Loucy (cell line): ENCODE measurements around the gene SH3RF3.

Experiments used
- H2AFZ ChIP-seq: fragments of 200-600 bp; sonication (generic); 2 replicates; pipeline ENCODE4 v1.6.0; 2016; ENCODE audit warnings: antibody characterized with exemption, mild to moderate bottlenecking, low read length, moderate library complexity
- H3F3A ChIP-seq: fragments of 200-600 bp; 2 replicates; pipeline ENCODE4 v1.6.0; 2016; ENCODE audit warnings: antibody characterized with exemption, low read depth, mild to moderate bottlenecking
- H3K27me3 ChIP-seq: fragments of 200-600 bp; sonication (generic); 2 replicates; pipeline ENCODE4 v1.6.1; 2014; ENCODE audit warnings: low read length, mild to moderate bottlenecking; ENCODE audit not compliant: insufficient read depth, poor library complexity, severe bottlenecking
- H3K36me3 ChIP-seq: fragments of 200-600 bp; sonication (generic); 2 replicates; pipeline ENCODE4 v1.6.1; 2016; ENCODE audit warnings: low read length; ENCODE audit not compliant: insufficient read depth
- H3K4me1 ChIP-seq: fragments of 200-600 bp; sonication (generic); 2 replicates; pipeline ENCODE4 v1.5.1; 2014; ENCODE audit warnings: low read length, mild to moderate bottlenecking; ENCODE audit not compliant: insufficient read depth, poor library complexity, severe bottlenecking
- H3K4me2 ChIP-seq: fragments of 200-600 bp; sonication (generic); 2 replicates; pipeline ENCODE4 v1.6.0; 2014; ENCODE audit warnings: antibody characterized with exemption, low read length, low read depth, mild to moderate bottlenecking; ENCODE audit not compliant: poor library complexity, severe bottlenecking
- H3K4me3 ChIP-seq: fragments of 200-600 bp; sonication (generic); 2 replicates; pipeline ENCODE4 v1.5.1; 2014; ENCODE audit warnings: low read length, mild to moderate bottlenecking, mixed read lengths; ENCODE audit not compliant: poor library complexity, severe bottlenecking
- H3K79me2 ChIP-seq: fragments of 200-600 bp; sonication (generic); 2 replicates; pipeline ENCODE4 v1.6.1; 2014; ENCODE audit warnings: low read length; ENCODE audit not compliant: insufficient read depth
- H3K9ac ChIP-seq: fragments of 200-600 bp; sonication (generic); 2 replicates; pipeline ENCODE4 v1.6.0; 2014; ENCODE audit warnings: mild to moderate bottlenecking, low read depth, low read length, moderate library complexity; ENCODE audit not compliant: poor library complexity, severe bottlenecking
- H3K9me2 ChIP-seq: fragments of 200-600 bp; sonication (generic); replicated peaks from 2 replicates; pipeline ENCODE4 v1.6.1; 2016; ENCODE audit warnings: low read depth, low read length, mixed read lengths
- H3K9me3 ChIP-seq: fragments of 200-600 bp; sonication (generic); 2 replicates; pipeline ENCODE4 v1.6.1; 2014; ENCODE audit warnings: mild to moderate bottlenecking, antibody characterized with exemption, low read length, low read depth; ENCODE audit not compliant: insufficient read depth
- H4K20me1 ChIP-seq: fragments of 200-600 bp; sonication (generic); 2 replicates; pipeline ENCODE4 v1.6.0; 2014; ENCODE audit warnings: antibody characterized with exemption, low read length, mild to moderate bottlenecking; ENCODE audit not compliant: insufficient read depth, poor library complexity, severe bottlenecking
- EZH2phosphoT487 ChIP-seq: fragments of 200-600 bp; IDR thresholded peaks from 2 replicates; pipeline ENCODE4 v1.6.1; 2018; ENCODE audit warnings: antibody characterized with exemption, mild to moderate bottlenecking, moderate library complexity, borderline replicate concordance
- TF ChIP-seq, protein P1 (sequence below): fragments of 200-600 bp; sonication (generic); conservative IDR thresholded peaks from 2 replicates; pipeline ENCODE4 v1.5.1; 2014; ENCODE audit warnings: mild to moderate bottlenecking, antibody characterized with exemption, low read length

The SH3RF3 gene

DNA sequence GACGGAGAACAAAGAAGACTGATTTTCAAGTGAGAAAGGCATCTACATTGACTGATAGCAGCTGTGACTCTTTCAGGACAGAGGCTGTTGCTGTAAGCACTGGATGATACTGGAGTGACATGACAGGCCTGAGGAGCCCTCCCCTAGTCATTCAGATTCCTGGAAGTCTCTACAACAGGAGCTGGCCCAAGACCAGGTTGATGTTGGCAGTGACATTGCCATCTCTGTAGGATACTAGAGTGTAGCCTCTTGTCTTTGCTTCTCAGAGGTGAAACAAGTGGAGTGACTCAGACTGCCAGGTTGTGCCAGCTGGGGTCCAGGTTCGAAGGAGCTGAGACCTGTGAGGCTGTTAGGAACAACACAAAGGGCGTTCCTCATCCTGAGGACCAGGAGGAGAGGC is 44.7 kb upstream of the SH3RF3 start:
- no peak overlapping the region for H3K9ac ChIP-seq
- no peaks in the 10 kb centered on the region for H3K9me2 ChIP-seq
- H2AFZ ChIP-seq, result no peak overlapping the region
- no peaks in the 10 kb centered on the region for H3K27me3 ChIP-seq
- TF ChIP-seq EZH2phosphoT487, result no peak
- TF ChIP-seq, protein P1, sequence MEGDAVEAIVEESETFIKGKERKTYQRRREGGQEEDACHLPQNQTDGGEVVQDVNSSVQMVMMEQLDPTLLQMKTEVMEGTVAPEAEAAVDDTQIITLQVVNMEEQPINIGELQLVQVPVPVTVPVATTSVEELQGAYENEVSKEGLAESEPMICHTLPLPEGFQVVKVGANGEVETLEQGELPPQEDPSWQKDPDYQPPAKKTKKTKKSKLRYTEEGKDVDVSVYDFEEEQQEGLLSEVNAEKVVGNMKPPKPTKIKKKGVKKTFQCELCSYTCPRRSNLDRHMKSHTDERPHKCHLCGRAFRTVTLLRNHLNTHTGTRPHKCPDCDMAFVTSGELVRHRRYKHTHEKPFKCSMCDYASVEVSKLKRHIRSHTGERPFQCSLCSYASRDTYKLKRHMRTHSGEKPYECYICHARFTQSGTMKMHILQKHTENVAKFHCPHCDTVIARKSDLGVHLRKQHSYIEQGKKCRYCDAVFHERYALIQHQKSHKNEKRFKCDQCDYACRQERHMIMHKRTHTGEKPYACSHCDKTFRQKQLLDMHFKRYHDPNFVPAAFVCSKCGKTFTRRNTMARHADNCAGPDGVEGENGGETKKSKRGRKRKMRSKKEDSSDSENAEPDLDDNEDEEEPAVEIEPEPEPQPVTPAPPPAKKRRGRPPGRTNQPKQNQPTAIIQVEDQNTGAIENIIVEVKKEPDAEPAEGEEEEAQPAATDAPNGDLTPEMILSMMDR, result no peak
- H3F3A ChIP-seq, result no peaks in the 10 kb centered on the region
- no peaks in the 10 kb centered on the region for H3K9me3 ChIP-seq
- no peaks in the 10 kb centered on the region for H3K36me3 ChIP-seq
- H3K4me2 ChIP-seq, result no peak overlapping the region
- H3K79me2 ChIP-seq, result no peaks in the 10 kb centered on the region
- peaks cover 4% of the 10 kb centered on the region for H3K4me1 ChIP-seq
- H3K4me3 ChIP-seq, result no peak overlapping the region
- H4K20me1 ChIP-seq, result no peaks in the 10 kb centered on the region

DNA sequence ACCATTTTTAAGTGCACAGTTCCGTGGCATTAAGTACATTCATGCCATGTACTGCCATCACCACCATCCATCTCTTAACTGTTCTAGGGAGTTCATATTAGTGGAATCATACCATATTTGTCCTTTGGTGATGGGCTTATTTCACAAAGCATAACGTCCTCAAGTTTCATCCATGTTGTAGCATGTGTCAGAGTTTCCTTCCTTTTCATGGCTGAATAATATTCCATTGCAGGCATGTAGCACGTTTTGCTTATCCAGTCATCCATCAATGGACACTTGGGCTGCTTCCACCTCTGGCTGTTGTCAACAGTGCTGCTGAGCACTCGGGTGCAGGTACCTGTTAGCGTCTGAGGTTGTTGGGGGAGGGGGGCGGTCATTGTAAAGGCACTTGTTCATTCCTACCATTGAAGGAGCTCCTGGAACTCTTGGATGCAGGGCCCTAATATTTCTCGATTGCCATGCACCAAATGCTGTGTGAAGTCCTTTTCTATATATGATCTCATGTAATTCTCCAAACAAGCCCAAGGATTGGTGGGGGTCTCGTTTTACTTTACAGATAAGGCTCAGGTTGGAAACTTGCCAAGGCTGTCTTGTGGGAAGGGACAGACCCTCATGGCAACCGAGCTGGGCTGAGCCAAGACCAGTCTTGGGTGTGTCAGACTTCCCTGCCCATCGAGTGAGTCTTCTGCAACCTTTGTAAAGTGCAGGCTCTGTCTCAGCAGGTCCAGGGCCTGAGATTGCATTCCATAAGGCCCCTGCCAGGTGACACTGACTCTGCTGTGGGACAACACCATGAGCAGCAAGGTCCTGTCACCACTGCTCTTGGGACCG is 42.9 kb upstream of the SH3RF3 start:
- H3K9me3 ChIP-seq, result no peaks in the 10 kb centered on the region
- no peaks in the 10 kb centered on the region for H3K79me2 ChIP-seq
- peaks cover 8% of the 10 kb centered on the region for H3K4me1 ChIP-seq
- TF ChIP-seq, protein P1, result no peak
- TF ChIP-seq EZH2phosphoT487, result no peak
- no peaks in the 10 kb centered on the region for H3K27me3 ChIP-seq
- H3K4me3 ChIP-seq, result no peak overlapping the region
- H3K9me2 ChIP-seq, result no peaks in the 10 kb centered on the region
- H3K9ac ChIP-seq, result no peak overlapping the region
- H3F3A ChIP-seq, result no peaks in the 10 kb centered on the region
- no peaks in the 10 kb centered on the region for H4K20me1 ChIP-seq
- H2AFZ ChIP-seq, result no peak overlapping the region
- H3K36me3 ChIP-seq, result no peaks in the 10 kb centered on the region
- H3K4me2 ChIP-seq, result no peak overlapping the region

DNA sequence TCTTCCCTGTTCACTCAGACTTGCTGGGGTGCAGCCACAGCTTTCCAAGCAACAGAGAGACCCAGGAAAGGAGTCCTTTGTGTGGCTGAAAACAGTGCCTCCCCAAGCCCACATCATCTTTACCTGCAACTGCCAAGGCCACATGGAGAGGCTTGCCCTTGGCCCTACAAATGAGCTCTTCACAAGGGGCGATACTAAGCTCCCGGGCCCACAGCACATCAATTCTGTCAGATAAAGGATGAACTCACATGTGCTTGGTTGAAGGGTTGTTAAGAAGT is 42.3 kb upstream of the SH3RF3 start:
- H3K79me2 ChIP-seq, result no peaks in the 10 kb centered on the region
- H4K20me1 ChIP-seq, result no peaks in the 10 kb centered on the region

More for the DNA sequence above, 42.3 kb upstream of the SH3RF3 start:
- no peak overlapping the region for H2AFZ ChIP-seq
- H3K27me3 ChIP-seq, result no peaks in the 10 kb centered on the region
- H3K4me3 ChIP-seq, result no peak overlapping the region
- no peak overlapping the region for H3K4me2 ChIP-seq
- no peak overlapping the region for H3K9ac ChIP-seq
- H3K9me2 ChIP-seq, result no peaks in the 10 kb centered on the region
- no peaks in the 10 kb centered on the region for H3F3A ChIP-seq
- H3K9me3 ChIP-seq, result no peaks in the 10 kb centered on the region
- no peaks in the 10 kb centered on the region for H3K36me3 ChIP-seq
- H3K4me1 ChIP-seq, result peaks cover 8% of the 10 kb centered on the region
- TF ChIP-seq, protein P1, result no peak
- no peak for TF ChIP-seq EZH2phosphoT487
